LNCAP (cell line): ENCODE results near the gene BCKDK.

Source experiments
- CTCF ChIP-seq: fragments of 450-650 bp; IDR thresholded peaks from 2 replicates; pipeline ENCODE4 v1.5.1; 2017; ENCODE audit warnings: mild to moderate bottlenecking

BCKDK gene

GRCh38 chr16:31114468-31114867, 6.3 kb downstream of the BCKDK start:
- no peak for TF ChIP-seq CTCF

GRCh38 chr16:31117384-31118222, 9.4 kb downstream of the BCKDK start, which contains the start of gene KAT8:
Gene KAT8 (plus strand): TSS chr16:31117664. CDS start chr16:31117682, 18 bp downstream.
- no peak for TF ChIP-seq CTCF

GRCh38 chr16:31118223-31119155, 10.3 kb downstream of the BCKDK start:
- TF ChIP-seq CTCF, result no peak

- TF ChIP-seq CTCF, result no peak
Observed at GRCh38 chr16:31120129-31120528, 11.9 kb downstream of the BCKDK start.

GRCh38 chr16:31125844-31126243, 17.7 kb downstream of the BCKDK start:
- no peak for TF ChIP-seq CTCF

- TF ChIP-seq CTCF, result no peak
Observed at GRCh38 chr16:31127182-31127581, 19.0 kb downstream of the BCKDK start.

- TF ChIP-seq CTCF, result no peak
Observed at GRCh38 chr16:31128711-31129567, 20.8 kb downstream of the BCKDK start.
